ENCODE measurements around the gene KIRREL3. TPM values are rescaled to one million over a fixed set of nuclear protein-coding genes. Genes with fewer than 3 reads are reported as not detected.

KIRREL3 gene
- total RNA-seq, 2 donors from 2014 or later = 0.61 to 0.64 TPM

GRCh38 chr11:126619516-126619915 is 381.1 kb downstream of the KIRREL3 start:
- Histone ChIP-seq H3K4me3 (no peak overlapping the region), H3K27ac (no peak overlapping the region), H3K27me3 (no peaks in the 10 kb centered on the region), H3K9ac (ENCODE audit: low read depth in 2 of 2, low read length in 2 of 2) (no peak overlapping the region), H3K9me3 (no peaks in the 10 kb centered on the region), H3K36me3 (no peaks in the 10 kb centered on the region), H3K4me1 (no peaks in the 10 kb centered on the region)
- TF ChIP-seq, protein P1, sequence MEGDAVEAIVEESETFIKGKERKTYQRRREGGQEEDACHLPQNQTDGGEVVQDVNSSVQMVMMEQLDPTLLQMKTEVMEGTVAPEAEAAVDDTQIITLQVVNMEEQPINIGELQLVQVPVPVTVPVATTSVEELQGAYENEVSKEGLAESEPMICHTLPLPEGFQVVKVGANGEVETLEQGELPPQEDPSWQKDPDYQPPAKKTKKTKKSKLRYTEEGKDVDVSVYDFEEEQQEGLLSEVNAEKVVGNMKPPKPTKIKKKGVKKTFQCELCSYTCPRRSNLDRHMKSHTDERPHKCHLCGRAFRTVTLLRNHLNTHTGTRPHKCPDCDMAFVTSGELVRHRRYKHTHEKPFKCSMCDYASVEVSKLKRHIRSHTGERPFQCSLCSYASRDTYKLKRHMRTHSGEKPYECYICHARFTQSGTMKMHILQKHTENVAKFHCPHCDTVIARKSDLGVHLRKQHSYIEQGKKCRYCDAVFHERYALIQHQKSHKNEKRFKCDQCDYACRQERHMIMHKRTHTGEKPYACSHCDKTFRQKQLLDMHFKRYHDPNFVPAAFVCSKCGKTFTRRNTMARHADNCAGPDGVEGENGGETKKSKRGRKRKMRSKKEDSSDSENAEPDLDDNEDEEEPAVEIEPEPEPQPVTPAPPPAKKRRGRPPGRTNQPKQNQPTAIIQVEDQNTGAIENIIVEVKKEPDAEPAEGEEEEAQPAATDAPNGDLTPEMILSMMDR (IDR thresholded peaks at IDR 0.05) = no peak
- intact Hi-C loops (cut with DNase I) = no loop called here
- DNase-seq = no peak

- no peak for DNase-seq
- TF ChIP-seq, protein P1 (IDR thresholded peaks at IDR 0.05) = no peak
- Histone ChIP-seq H3K36me3 (no peaks in the 10 kb centered on the region), H3K27me3 (no peaks in the 10 kb centered on the region), H3K9me3 (no peaks in the 10 kb centered on the region), H3K4me3 (no peak overlapping the region), H3K4me1 (no peaks in the 10 kb centered on the region), H3K9ac (ENCODE audit: low read depth in 2 of 2, low read length in 2 of 2) (no peak overlapping the region), H3K27ac (no peak overlapping the region)
- intact Hi-C loops (cut with DNase I) = no loop called here
Measured at GRCh38 chr11:126615845-126616244, 384.7 kb downstream of the KIRREL3 start.

DNA sequence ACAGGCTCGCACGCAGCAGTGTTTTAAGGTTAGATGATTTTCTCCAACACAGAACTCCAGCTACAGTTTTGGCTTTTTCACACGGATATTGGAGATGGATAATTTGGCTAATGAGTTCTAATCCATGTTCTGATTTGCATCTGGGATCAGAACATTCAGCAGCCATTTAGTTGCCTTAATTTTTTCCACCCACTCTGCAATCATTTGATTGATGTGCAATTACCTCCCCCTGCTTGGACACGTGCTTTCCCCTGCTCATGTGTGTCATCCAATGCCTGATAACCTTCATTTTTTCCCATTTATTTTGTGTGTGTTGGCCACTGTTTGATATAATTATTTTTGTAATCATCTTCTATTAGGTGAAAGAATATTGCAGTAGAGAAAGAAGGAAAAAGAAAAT is 387.3 kb downstream of the KIRREL3 start:
- H3K27ac ChIP-seq = no peak overlapping the region
- H3K27me3 ChIP-seq = no peaks in the 10 kb centered on the region
- H3K9ac ChIP-seq (ENCODE audit: low read depth in 2 of 2, low read length in 2 of 2) = no peak overlapping the region
- H3K36me3 ChIP-seq = no peaks in the 10 kb centered on the region
- H3K4me3 ChIP-seq = no peak overlapping the region
- no peaks in the 10 kb centered on the region for H3K4me1 ChIP-seq
- H3K9me3 ChIP-seq = no peaks in the 10 kb centered on the region
- TF ChIP-seq, protein P1 (IDR thresholded peaks at IDR 0.05) = no peak
- DNase-seq = no peak
- intact Hi-C loops (cut with DNase I) = no loop called here

GRCh38 chr11:126612671-126613070 is 387.9 kb downstream of the KIRREL3 start:
- Histone ChIP-seq H3K36me3 (no peaks in the 10 kb centered on the region), H3K27me3 (no peaks in the 10 kb centered on the region), H3K9me3 (no peaks in the 10 kb centered on the region), H3K9ac (ENCODE audit: low read depth in 2 of 2, low read length in 2 of 2) (no peak overlapping the region), H3K4me3 (no peak overlapping the region), H3K27ac (no peak overlapping the region), H3K4me1 (no peaks in the 10 kb centered on the region)
- DNase-seq = no peak
- TF ChIP-seq, protein P1 (IDR thresholded peaks at IDR 0.05) = no peak
- intact Hi-C loops (cut with DNase I) = no loop called here

DNA sequence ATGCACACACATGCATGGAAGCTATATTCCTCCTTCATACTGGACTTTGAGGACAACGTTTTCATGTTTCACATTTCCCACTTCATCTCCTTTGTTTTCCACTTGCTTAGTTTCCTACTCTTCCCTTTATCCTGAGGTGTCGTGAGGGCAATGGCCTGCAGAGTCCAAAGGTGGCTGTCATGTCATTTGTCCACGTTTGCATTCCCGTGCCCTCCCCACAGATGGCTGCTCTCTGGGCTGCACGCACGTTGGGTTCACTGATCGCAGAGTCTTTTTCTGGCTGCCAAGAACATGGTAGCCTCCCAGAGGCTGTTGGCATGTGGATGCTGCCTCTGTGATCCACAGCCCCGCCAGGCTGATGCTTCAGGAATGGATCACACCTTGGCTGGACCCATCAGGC is 389.1 kb downstream of the KIRREL3 start:
- Histone ChIP-seq H3K27ac (no peak overlapping the region), H3K4me1 (no peaks in the 10 kb centered on the region), H3K4me3 (no peak overlapping the region), H3K9me3 (no peaks in the 10 kb centered on the region), H3K27me3 (no peaks in the 10 kb centered on the region), H3K9ac (ENCODE audit: low read depth in 2 of 2, low read length in 2 of 2) (no peak overlapping the region), H3K36me3 (no peaks in the 10 kb centered on the region)
- no peak for DNase-seq
- intact Hi-C loops (cut with DNase I) = no loop called here
- TF ChIP-seq, protein P1 (IDR thresholded peaks at IDR 0.05) = no peak

DNA sequence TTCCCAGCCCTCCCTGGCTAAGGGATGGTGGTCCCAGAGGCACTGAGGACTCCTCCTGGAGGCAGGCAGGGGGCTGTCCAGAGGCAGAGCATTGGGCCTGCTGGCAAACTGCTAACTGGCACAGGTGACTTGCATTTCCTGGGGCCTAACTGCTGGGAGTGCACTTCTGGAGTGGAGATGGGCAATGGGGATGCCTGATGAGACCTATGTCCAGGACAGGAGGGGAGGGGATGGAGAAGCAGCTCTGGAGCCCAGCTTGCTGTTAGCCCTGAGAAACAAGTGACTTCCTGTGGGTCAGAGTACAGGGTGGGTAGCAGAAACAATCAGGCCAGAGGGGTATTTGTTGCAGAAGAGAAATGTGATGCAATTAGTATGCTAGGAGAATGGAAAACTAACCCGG is 391.9 kb downstream of the KIRREL3 start:
- TF ChIP-seq, protein P1 (IDR thresholded peaks at IDR 0.05) = no peak
- Histone ChIP-seq H3K4me3 (no peak overlapping the region), H3K27me3 (no peaks in the 10 kb centered on the region), H3K4me1 (no peaks in the 10 kb centered on the region), H3K27ac (no peak overlapping the region), H3K9ac (ENCODE audit: low read depth in 2 of 2, low read length in 2 of 2) (no peak overlapping the region), H3K9me3 (no peaks in the 10 kb centered on the region), H3K36me3 (no peaks in the 10 kb centered on the region)
- intact Hi-C loops (cut with DNase I) = loop anchor here (5.0 kb wide), 1 partner anchor 384 kb away; no protein-coding TSS in a partner anchor
- DNase-seq = no peak
